Glutamatergic neuron (in vitro differentiated cells): Measurements from ENCODE around the gene KCP. TPM values are rescaled to one million over a fixed set of nuclear protein-coding genes. Genes with fewer than 3 reads are reported as not detected.
A peak's percentile ranks its signal among the peaks of the same experiment; 100 is the strongest.

Source experiments
- DNase-seq: peaks from one replicate; pipeline ENCODE4 v3.0.0; 2022
- H3K27ac Mint-ChIP-seq: one replicate; pipeline ENCODE4 v1.8.0; 2020; ENCODE audit warnings: mild to moderate bottlenecking, mixed read lengths, inconsistent platforms; ENCODE audit not compliant: unreplicated experiment
- H3K27me3 Mint-ChIP-seq: one replicate; pipeline ENCODE4 v1.8.0; 2020; ENCODE audit warnings: mild to moderate bottlenecking, moderate library complexity, mixed read lengths, inconsistent platforms; ENCODE audit not compliant: unreplicated experiment
- H3K36me3 Mint-ChIP-seq: one replicate; pipeline ENCODE4 v1.8.0; 2020; ENCODE audit warnings: mild to moderate bottlenecking, mixed read lengths, inconsistent platforms; ENCODE audit not compliant: unreplicated experiment
- H3K4me1 Mint-ChIP-seq: one replicate; pipeline ENCODE4 v1.8.0; 2020; ENCODE audit warnings: mild to moderate bottlenecking, low read depth, mixed read lengths, inconsistent platforms; ENCODE audit not compliant: unreplicated experiment
- H3K4me3 Mint-ChIP-seq: one replicate; pipeline ENCODE4 v1.8.0; 2020; ENCODE audit warnings: mild to moderate bottlenecking, mixed read lengths, inconsistent platforms; ENCODE audit not compliant: unreplicated experiment
- H3K9me3 Mint-ChIP-seq: one replicate; pipeline ENCODE4 v1.8.0; 2020; ENCODE audit warnings: mild to moderate bottlenecking, moderate library complexity, mixed read lengths, inconsistent platforms; ENCODE audit not compliant: unreplicated experiment
- CTCF ChIP-seq: fragments of 200-600 bp; sonication (generic); IDR thresholded peaks from one replicate; pipeline ENCODE4 v1.5.0; 2021; ENCODE audit not compliant: partially characterized antibody, unreplicated experiment
- long read RNA-seq: library from polyadenylated mRNA; unstranded; transcript quantifications from one replicate; pipeline ENCODE4 v2.0.0, GENCODE V29; 2020; ENCODE audit not compliant: unreplicated experiment
- total RNA-seq: library from RNA; stranded (reverse); fragmentation: NEBNext Ultra II Directional; extraction: Animal tissue kit (Norgen Biotek cat#: 25700); gene quantifications from one replicate; pipeline ENCODE4 v1.2.1, GENCODE V29; 2021; ENCODE audit not compliant: unreplicated experiment

Gene KCP
- 2.2 TPM for total RNA-seq
- long read RNA-seq, partial matches to known transcripts = 1 of 1 reads
- long read RNA-seq, other reads (novel, unspliced or antisense) = 0 of 1 reads

- no peak for DNase-seq
- Mint-ChIP-seq H3K36me3 (no peaks in the 10 kb centered on the region), H3K27me3 (peaks cover 16% of the 10 kb centered on the region), H3K27ac (peak within 1 kb of the TSS; percentile 28), H3K4me1 (peaks cover 18% of the 10 kb centered on the region), H3K9me3 (peaks cover 8% of the 10 kb centered on the region), H3K4me3 (peak within 1 kb of the TSS; percentile 66)
- no peak for TF ChIP-seq CTCF
Observed at GRCh38 chr7:128910569-128910945, at the start of gene KCP. Gene KCP, minus strand, starts transcription at chr7:128910709. Its CDS starts 33 bp downstream, at chr7:128910676.

- Mint-ChIP-seq H3K27me3 (no peaks in the 10 kb centered on the region), H3K9me3 (no peaks in the 10 kb centered on the region), H3K4me1 (no peaks in the 10 kb centered on the region), H3K36me3 (peaks cover 5% of the 10 kb centered on the region), H3K4me3 (no peak overlapping the region), H3K27ac (no peak overlapping the region)
- no peak for TF ChIP-seq CTCF
- no peak for DNase-seq
Observed at GRCh38 chr7:128959296-128959695, 48.8 kb upstream of the KCP start.

GRCh38 chr7:128955981-128956380, 45.5 kb upstream of the KCP start:
- no peak for TF ChIP-seq CTCF
- Mint-ChIP-seq H3K36me3 (peaks cover 5% of the 10 kb centered on the region), H3K4me3 (no peak overlapping the region)

GRCh38 chr7:128954830-128955802, 44.6 kb upstream of the KCP start:
- H3K36me3 Mint-ChIP-seq = peaks cover 5% of the 10 kb centered on the region
- no peak for DNase-seq

More at GRCh38 chr7:128955981-128956380, 45.5 kb upstream of the KCP start:
- DNase-seq = no peak
- no peaks in the 10 kb centered on the region for H3K4me1 Mint-ChIP-seq
- no peak overlapping the region for H3K27ac Mint-ChIP-seq
- H3K9me3 Mint-ChIP-seq = peaks cover 2% of the 10 kb centered on the region
- H3K27me3 Mint-ChIP-seq = no peaks in the 10 kb centered on the region

More at GRCh38 chr7:128954830-128955802, 44.6 kb upstream of the KCP start:
- Mint-ChIP-seq H3K9me3 (peaks cover 2% of the 10 kb centered on the region), H3K27ac (no peak overlapping the region), H3K27me3 (no peaks in the 10 kb centered on the region), H3K4me3 (no peak overlapping the region), H3K4me1 (no peaks in the 10 kb centered on the region)
- no peak for TF ChIP-seq CTCF
